Cardiac muscle cell (in vitro differentiated cells and primary cell): ENCODE data around the gene CTIF. TPM values are rescaled to one million over a fixed set of nuclear protein-coding genes. Genes with fewer than 3 reads are reported as not detected.

Experiments used
- DNase-seq, 2 donors: peaks; one replicate each; pipeline versions ENCODE4 v3.0.0 to v3.0.0-alpha.2; 2010 to 2017; ENCODE audit warnings: low read depth in 1 of 2, low spot score in 1 of 2
- H3K27ac ChIP-seq: fragments of 200-600 bp; sonication (generic); 2 replicates; pipeline ENCODE4 v1.5.1; 2016
- H3K27me3 ChIP-seq: fragments of 200-600 bp; sonication (generic); 2 replicates; pipeline ENCODE4 v1.6.0; 2016; ENCODE audit warnings: control low read depth
- H3K36me3 ChIP-seq: fragments of 200-600 bp; sonication (generic); 2 replicates; pipeline ENCODE4 v1.5.1; 2016; ENCODE audit warnings: control low read depth
- H3K4me1 ChIP-seq: fragments of 200-600 bp; sonication (generic); 2 replicates; pipeline ENCODE4 v1.8.1; 2017; ENCODE audit warnings: low read depth, mild to moderate bottlenecking, mixed run types
- H3K4me3 ChIP-seq: fragments of 200-600 bp; sonication (generic); 2 replicates; pipeline ENCODE4 v1.5.1; 2016; ENCODE audit warnings: mild to moderate bottlenecking
- H3K9me3 ChIP-seq: fragments of 200-600 bp; sonication (generic); 2 replicates; pipeline ENCODE4 v1.5.1; 2017; ENCODE audit warnings: low read depth, mild to moderate bottlenecking, control low read depth
- polyA plus RNA-seq: library from polyadenylated mRNA; unstranded; fragments of >200 nt; fragmentation: Nextera tagmentation; extraction: Ambion mirVana; gene quantifications from 2 replicates; pipeline ENCODE4 v1.2.1, GENCODE V29; 2016
- total RNA-seq: library from RNA; depleted of rRNA; stranded (reverse); fragments of >200 nt; gene quantifications from 2 replicates; pipeline ENCODE4 v1.2.3, GENCODE V29; 2016
- TF ChIP-seq, protein P1 (sequence below): IDR thresholded peaks from 2 replicates; pipeline ENCODE4 v1.5.1; 2012; ENCODE audit warnings: low read depth, mild to moderate bottlenecking, low read length

The CTIF gene
- total and polyA plus RNA-seq, 2 experiments from 2014 or later = 16.5 to 22.0 TPM

DNA sequence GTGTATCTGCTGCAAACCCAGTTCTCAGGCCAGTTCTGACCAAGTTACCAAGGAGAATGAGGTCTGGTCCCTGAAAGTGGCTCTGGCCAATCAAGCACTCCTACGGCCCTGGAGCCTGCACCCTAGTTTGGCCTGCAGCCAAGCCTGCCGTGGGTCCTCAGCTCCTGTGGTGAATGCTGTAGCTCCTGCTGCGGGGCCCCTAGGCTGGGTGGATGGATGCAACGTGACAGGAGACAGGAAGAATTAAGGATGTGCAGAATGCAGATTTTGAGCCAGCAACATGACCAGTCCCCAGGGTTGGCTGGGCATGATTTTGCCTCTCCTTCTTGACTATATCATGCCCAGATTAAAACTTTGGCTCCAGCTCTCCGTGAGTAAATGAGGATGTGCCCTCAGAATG, 314.8 kb downstream of the CTIF start:
- TF ChIP-seq, protein P1, sequence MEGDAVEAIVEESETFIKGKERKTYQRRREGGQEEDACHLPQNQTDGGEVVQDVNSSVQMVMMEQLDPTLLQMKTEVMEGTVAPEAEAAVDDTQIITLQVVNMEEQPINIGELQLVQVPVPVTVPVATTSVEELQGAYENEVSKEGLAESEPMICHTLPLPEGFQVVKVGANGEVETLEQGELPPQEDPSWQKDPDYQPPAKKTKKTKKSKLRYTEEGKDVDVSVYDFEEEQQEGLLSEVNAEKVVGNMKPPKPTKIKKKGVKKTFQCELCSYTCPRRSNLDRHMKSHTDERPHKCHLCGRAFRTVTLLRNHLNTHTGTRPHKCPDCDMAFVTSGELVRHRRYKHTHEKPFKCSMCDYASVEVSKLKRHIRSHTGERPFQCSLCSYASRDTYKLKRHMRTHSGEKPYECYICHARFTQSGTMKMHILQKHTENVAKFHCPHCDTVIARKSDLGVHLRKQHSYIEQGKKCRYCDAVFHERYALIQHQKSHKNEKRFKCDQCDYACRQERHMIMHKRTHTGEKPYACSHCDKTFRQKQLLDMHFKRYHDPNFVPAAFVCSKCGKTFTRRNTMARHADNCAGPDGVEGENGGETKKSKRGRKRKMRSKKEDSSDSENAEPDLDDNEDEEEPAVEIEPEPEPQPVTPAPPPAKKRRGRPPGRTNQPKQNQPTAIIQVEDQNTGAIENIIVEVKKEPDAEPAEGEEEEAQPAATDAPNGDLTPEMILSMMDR = no peak
- Histone ChIP-seq H3K27ac (no peak overlapping the region), H3K4me3 (no peak overlapping the region)

DNA sequence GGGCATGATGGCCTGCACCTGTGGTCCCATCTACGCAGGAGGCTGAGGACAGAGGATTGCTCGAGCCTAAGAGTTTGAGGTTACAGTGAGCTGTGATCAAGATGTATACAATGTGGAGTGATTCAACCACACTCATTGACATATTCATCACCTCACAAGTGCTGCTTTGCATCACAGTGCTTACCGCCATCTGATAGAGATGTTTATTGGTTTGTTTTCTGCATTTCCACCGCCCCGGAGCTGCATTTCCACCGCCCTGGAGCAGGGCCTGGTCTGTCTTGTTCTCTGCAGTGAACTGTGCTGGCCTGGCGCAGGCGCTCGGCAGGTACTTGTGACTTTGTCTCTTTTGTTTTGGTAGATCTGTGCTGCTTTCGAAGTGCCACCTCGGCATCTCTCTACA, 315.9 kb downstream of the CTIF start:
- no peak overlapping the region for H3K4me3 ChIP-seq
- H3K36me3 ChIP-seq = no peaks in the 10 kb centered on the region
- H3K9me3 ChIP-seq = no peaks in the 10 kb centered on the region
- DNase-seq = no peak
- H3K4me1 ChIP-seq = peaks cover 34% of the 10 kb centered on the region
- no peaks in the 10 kb centered on the region for H3K27me3 ChIP-seq
- TF ChIP-seq, protein P1 = no peak
- no peak overlapping the region for H3K27ac ChIP-seq

More for the DNA sequence above, 314.8 kb downstream of the CTIF start:
- peaks cover 31% of the 10 kb centered on the region for H3K4me1 ChIP-seq
- no peaks in the 10 kb centered on the region for H3K36me3 ChIP-seq
- no peaks in the 10 kb centered on the region for H3K27me3 ChIP-seq
- H3K9me3 ChIP-seq = no peaks in the 10 kb centered on the region
- DNase-seq = no peak

GRCh38 chr18:48855422-48856377, 316.9 kb downstream of the CTIF start:
- H3K27ac ChIP-seq = no peak overlapping the region
- TF ChIP-seq, protein P1 = no peak

DNA sequence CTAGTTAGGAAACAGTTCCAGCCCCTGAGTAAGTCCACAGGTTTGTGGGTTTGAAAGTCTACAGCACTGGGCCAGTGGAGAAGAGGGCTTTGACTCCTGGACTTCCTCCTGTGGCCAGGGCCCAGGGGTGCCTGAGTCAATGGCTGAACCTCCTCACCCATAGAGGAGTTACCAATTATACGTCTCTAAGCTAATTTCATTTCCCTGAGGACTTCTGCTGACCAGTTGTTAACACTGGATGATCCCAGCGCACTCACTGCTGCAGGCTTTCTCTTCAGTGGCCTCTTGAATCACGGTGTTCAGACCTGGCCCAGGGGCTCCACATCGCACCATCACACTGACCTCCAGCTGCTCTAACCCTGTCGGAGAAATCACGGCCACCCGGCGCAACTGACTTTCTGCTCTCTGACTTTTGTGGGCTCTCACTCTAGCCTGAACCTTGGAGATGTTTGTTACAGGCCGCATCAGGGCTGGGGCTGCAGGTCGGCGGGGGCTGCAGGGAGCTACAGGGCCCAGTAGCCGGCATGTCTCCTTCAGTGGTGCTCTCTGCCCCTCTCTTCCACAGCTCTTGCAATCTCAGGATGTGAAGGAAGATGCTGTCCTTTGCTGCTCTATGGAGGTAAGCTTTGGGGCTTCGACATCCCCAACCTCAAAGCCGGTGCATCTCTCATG, 318.3 kb downstream of the CTIF start:
- Histone ChIP-seq H3K4me1 (peaks cover 32% of the 10 kb centered on the region), H3K4me3 (no peak overlapping the region), H3K36me3 (no peaks in the 10 kb centered on the region), H3K27me3 (no peaks in the 10 kb centered on the region), H3K27ac (no peak overlapping the region), H3K9me3 (no peaks in the 10 kb centered on the region)
- TF ChIP-seq, protein P1 = no peak
- DNase-seq = no peak

More at GRCh38 chr18:48855422-48856377, 316.9 kb downstream of the CTIF start:
- no peaks in the 10 kb centered on the region for H3K9me3 ChIP-seq
- H3K27me3 ChIP-seq = no peaks in the 10 kb centered on the region
- no peak for DNase-seq
- H3K36me3 ChIP-seq = no peaks in the 10 kb centered on the region
- peaks cover 37% of the 10 kb centered on the region for H3K4me1 ChIP-seq
- H3K4me3 ChIP-seq = no peak overlapping the region

DNA sequence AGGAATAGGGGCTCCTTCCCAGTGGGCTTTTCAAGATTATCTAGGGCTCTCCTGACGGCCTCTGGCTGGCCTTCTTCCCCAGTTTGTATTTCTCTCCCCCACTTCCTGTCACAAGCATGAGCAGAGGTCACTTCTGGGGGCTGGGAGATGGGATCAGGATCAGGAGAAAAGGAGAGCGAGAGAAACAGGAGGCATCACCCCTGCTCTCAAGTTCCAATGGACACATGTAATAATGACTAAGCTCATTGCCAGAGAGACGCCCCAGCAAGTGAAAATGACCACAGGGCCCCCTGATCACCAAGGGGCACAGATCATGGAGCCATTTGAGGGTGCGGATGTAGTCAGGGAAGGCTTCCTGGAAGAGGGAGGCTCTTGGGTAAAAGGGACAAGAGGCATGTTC, 319.8 kb downstream of the CTIF start:
- H3K27me3 ChIP-seq = no peaks in the 10 kb centered on the region
- H3K27ac ChIP-seq = no peak overlapping the region
- H3K4me1 ChIP-seq = peaks cover 26% of the 10 kb centered on the region
- no peaks in the 10 kb centered on the region for H3K36me3 ChIP-seq
- DNase-seq = no peak
- TF ChIP-seq, protein P1 = no peak
- H3K4me3 ChIP-seq = no peak overlapping the region
- H3K9me3 ChIP-seq = no peaks in the 10 kb centered on the region
